HCT116 (cell line): ENCODE measurements around the gene SPI1.

Source experiments
- ATF3 ChIP-seq: IDR thresholded peaks from 2 replicates; pipeline ENCODE4 v1.6.1; 2012
- CTCF ChIP-seq, 3 experiments: fragments of 200-600 bp in 1 of 3; sonication (generic) in 1 of 3; IDR thresholded peaks in 2 of 3; conservative IDR thresholded peaks in 1 of 3; 2 replicates each; pipeline ENCODE4 v1.5.1; 2012 to 2017; ENCODE audit warnings: low read depth in 2 of 3, low read length in 2 of 3, antibody characterized with exemption in 1 of 3, borderline replicate concordance in 1 of 3, control low read depth in 1 of 3, mild to moderate bottlenecking in 1 of 3, mixed read lengths in 1 of 3, mixed run types in 1 of 3, moderate library complexity in 1 of 3; ENCODE audit not compliant: insufficient read depth in 1 of 3
- EZH2 ChIP-seq: fragments of 200-600 bp; sonication (generic); IDR thresholded peaks from 2 replicates; pipeline ENCODE4 v1.6.1; 2017; ENCODE audit warnings: antibody characterized with exemption, mixed run types
- EZH2phosphoT487 ChIP-seq: fragments of 200-600 bp; IDR thresholded peaks from 2 replicates; pipeline ENCODE4 v1.6.1; 2018; ENCODE audit warnings: antibody characterized with exemption, borderline replicate concordance
- MAX ChIP-seq: IDR thresholded peaks from 2 replicates; pipeline ENCODE4 v1.6.1; 2012
- POLR2A ChIP-seq: IDR thresholded peaks from 2 replicates; pipeline ENCODE4 v1.7.0; 2011; ENCODE audit warnings: borderline replicate concordance; ENCODE audit not compliant: insufficient read depth, insufficient read length; ENCODE audit errors: extremely low read depth
- POLR2AphosphoS5 ChIP-seq: IDR thresholded peaks from 2 replicates; pipeline ENCODE4 v1.6.1; 2011; ENCODE audit warnings: mild to moderate bottlenecking, low read depth, low read length, moderate library complexity
- SIN3A ChIP-seq: IDR thresholded peaks from 2 replicates; pipeline ENCODE4 v1.6.1; 2012; ENCODE audit warnings: low read depth
- ZBTB33 ChIP-seq: IDR thresholded peaks from 2 replicates; pipeline ENCODE4 v1.6.1; 2011; ENCODE audit warnings: mild to moderate bottlenecking, low read length, moderate library complexity; ENCODE audit not compliant: insufficient replicate concordance; ENCODE audit errors: extremely low read depth

- no peak for TF ChIP-seq EZH2
- TF ChIP-seq POLR2AphosphoS5 = no peak
- TF ChIP-seq ATF3 = no peak
- no peak for TF ChIP-seq CTCF (IDR thresholded peaks at IDR 0.05 in 2 of 3, conservative IDR thresholded peaks at IDR 0.05 in 1 of 3; ENCODE audit: borderline replicate concordance in 1 of 3, insufficient read depth in 1 of 3, low read depth in 2 of 3, low read length in 2 of 3)
- TF ChIP-seq MAX = no peak
- no peak for TF ChIP-seq POLR2A
- no peak for TF ChIP-seq ZBTB33
- TF ChIP-seq SIN3A = no peak
- TF ChIP-seq EZH2phosphoT487 = no peak
Measured at GRCh38 chr11:47317064-47317828, 61.1 kb downstream of the SPI1 start.
